Fibroblast of gingiva (primary cell): Measurements from ENCODE around the gene NPHP4.

Experiments
- DNase-seq: peaks from one replicate; pipeline ENCODE4 v3.0.0-alpha.2; 2011; ENCODE audit warnings: low read depth

NPHP4 gene

DNA sequence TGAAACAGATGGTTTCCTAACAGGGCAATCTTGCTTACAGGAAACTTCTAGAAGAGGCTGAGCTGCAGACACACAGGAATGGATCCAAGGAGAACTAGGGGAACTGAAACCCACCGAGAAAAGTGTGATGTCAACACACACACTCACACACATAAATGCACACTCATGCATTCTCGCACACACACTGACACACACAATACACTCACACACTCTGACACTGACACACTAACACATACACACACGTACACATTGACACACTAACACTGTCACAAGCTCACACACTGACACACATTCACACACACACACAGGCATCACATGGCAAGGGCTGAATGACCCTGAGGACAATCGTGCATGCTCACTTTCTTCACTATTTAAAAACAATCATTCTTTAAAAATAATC is 142.7 kb downstream of the NPHP4 start:
- DNase-seq: no peak

DNA sequence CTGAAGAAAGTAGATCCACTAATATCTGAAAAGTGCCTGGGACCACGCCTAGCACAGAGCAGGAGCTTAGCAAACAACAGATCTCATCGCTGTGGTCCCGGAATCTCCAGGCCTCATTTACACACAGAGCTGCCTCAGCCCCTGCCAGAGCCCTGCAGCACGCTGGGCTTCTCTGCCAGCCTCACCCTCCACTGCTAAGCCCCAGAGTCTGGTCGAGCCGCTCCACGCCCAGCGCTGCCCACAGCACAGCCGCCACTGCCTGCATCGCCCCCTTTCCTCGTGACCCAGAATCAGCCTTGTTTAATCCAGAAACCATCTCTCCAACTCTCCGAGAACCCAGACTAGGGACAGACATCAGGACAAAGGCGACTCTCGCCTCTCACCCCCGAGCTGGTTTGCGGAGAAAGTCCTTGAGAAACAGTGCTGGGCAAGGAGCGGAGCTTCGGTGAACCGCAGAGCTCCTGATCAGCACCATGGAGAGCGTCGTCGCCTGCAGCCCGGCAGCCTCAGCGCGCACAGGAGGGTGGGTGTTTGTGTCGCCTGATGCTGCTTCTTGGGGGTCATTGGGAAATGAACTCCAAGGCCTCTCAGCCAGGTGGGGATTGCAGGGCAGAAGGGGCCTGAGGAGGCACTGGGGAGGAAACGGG is 145.1 kb downstream of the NPHP4 start:
- no peak for DNase-seq

DNA sequence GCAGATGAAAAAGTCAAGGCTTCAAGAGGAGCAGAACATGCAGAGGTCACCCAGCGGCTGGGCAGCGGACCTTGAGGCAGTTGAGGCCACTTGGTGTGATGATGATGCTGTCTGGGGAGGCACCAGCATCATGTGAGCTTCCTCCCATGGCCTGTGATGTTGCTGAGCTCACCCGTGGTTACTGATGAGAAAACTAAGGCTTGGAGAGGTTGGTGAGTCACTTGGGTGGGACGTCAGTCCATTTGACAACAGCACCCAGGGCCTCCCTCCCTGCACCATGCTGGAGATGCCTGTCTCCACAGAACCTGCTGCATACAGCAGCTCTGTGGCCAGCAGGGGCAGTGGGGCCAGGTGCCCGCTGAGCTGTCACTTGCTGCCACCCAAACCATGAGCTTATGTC is 146.8 kb downstream of the NPHP4 start:
- no peak for DNase-seq

DNA sequence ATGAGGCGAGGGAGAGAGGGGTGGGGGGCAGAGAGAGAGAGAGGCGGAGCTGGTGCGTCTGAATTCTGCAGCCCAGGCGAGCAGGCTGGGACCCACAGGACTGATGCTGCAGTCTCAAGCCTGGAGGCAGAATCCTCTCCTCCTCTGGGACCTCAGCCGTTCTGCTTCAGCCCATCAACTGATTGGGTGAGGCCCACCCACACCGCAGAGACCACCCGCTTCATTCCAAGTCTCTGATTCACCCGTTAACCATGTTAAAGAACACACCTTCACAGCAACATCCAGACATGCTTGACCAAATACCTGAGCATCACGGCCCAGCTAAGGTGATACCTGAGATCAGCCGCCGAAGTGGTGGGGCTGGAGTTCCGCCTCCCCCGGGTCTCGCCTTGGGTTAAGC is 147.8 kb downstream of the NPHP4 start:
- no peak for DNase-seq

DNA sequence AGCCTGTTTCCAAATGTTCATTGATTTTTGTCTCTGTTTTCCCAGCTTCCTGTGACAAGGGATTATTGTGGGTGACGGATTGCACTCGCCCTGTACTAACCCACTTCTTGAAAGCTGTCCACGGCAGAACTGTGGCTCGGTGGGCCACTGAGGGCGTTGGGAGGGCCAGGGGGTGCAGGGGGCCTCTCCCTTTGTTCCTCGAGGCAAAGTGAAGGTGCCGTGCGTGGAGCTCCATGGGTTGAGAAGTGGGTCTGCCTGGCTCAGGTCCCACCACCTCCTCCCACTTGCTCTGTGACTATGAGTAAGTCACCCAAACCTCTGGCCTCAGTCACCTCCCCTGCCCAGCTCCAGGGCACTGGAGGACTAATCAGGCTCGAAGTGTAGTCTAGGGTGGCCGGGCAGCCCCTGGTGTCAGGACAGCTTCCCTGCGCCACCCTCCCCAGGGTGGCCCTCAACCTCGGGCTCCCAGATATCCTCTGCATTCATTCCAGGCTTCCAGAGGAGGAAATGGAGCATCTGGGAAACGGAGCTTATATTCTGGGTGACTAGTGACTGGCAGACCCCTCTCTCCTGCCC is 148.6 kb downstream of the NPHP4 start:
- no peak for DNase-seq

DNA sequence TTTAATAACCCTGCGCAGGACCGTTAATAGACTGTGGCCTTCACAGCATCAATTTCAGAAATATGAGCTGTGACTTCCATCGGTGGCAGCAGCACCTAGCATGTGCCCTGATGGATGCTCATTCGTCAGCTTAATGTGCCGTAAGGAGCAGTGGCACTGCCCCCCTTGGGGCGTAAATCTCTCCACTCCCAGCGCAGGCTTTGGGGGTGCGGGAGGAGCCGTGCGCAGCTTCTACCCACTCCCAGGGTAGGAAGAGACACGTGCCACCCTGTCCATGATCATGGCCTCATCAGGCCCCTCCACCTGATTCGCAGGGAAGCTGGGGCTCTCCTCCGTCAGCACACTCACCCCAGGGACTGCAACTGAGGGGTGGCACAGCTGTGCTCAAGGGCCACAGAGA is 149.5 kb downstream of the NPHP4 start:
- no peak for DNase-seq

DNA sequence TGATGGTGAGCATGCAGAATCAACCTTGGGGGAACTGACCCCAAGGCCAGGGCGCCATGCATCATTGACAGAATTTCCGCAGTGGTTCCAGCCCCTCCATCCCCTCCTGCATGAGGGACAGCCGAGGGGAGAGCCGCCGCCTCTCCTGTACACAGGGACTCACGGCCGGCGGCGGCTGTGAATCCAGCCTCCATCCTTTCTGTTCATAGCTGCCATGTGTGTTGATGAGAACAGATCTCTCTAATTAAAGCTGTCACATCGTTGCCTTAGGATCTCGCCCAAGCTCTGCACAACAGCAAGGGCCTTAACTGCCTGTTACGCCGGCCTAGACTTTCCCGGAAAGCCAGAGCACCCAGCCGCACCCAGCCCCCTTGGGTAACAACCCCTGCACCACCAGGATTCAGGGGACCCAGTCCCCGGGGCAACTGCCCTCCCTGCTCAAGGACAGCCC is 151.6 kb downstream of the NPHP4 start:
- no peak for DNase-seq

DNA sequence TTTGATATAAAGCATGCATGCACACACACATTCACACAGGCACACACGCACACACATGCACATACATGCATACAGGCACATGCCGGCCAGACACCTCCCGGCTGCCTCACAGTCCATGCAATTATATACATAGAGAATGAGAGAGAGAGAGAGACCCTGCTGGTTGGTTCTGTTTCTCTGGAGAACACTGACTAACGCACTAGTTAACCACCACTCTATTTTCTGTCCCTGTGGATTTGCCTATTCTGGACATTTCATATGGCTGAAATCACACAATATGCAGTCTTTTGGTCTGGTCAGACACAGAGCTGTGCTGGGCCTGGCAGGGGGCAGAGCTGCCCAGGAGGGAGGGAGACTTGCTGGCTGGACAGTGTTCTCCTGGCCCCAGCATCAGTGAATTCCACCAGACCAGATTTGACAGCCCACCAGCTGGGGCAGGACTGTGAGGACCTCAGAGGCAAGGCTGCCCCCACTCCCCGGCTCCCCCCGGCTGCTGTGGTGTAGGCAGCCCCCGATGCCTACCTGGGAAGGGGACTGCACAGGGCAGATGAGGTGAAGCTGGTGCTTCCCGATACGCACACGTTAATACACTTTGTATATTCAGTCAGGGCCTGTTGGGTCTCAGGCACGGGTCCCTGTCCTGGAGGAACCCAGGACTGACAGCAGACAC is 152.2 kb downstream of the NPHP4 start:
- no peak for DNase-seq

DNA sequence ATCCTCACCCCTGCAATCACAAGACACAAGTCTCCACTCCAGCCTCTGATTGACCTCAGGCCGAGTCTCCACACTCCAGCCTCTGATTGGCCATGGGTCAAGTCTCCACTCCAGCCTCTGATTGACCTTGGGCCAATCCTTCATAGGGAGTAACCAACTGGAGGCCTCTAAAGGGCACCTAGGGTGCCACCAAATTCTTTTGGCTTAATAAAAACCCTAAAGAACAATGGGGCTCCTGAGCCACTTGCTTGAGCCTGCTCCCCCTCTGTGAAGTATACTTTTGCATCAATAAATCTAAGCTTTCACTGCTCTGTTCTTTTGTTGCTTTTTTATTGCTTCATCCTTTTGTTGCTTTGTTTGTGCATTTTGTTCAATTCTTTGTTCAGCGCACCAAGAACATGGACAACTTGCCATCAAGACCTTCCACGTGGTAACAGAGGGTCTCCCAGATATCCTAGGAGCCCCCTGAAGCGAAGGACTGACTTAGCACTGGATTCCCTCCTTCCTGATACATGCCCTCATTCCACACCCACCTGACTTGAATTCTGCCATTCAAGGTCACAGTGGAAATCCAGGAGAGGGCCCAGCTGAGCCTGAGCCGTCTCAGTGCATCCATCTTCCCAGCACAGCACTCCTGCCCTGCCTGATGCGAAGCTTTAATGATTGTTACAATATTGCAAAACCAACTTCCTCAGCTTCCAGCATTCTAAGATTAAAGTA is 152.9 kb downstream of the NPHP4 start:
- no peak for DNase-seq

DNA sequence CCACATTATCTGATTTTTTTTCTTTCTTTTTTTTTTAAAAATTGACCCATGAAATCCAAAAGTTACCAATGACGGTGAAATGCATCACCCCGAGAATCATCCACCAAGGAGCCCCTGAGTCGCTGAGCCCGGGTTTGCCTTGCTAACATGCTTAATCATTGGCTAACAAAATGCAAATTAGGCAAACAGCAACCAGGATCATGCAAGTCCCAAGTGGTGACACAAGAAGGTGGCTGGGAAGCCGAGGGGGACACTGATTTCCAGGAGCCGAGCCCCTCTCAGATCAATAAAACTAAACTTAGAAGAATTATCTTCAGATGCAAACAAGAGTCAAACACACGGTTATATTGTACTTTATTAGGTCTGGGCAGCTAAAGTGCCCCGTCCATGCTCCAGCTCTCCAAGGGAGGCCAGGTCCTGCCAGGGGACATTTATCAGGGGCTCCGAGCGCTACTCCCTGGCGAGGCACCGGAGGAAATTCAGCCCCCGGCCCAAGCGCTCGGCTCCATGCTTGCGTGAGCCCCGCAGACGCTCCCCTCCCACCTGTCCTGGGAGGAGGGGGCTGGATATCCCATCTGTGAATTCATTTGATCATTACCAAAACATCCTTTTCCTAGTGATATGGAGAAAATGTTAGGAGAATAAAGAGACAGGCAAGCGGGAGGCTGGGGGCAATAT is 154.1 kb downstream of the NPHP4 start:
- DNase-seq: no peak

DNA sequence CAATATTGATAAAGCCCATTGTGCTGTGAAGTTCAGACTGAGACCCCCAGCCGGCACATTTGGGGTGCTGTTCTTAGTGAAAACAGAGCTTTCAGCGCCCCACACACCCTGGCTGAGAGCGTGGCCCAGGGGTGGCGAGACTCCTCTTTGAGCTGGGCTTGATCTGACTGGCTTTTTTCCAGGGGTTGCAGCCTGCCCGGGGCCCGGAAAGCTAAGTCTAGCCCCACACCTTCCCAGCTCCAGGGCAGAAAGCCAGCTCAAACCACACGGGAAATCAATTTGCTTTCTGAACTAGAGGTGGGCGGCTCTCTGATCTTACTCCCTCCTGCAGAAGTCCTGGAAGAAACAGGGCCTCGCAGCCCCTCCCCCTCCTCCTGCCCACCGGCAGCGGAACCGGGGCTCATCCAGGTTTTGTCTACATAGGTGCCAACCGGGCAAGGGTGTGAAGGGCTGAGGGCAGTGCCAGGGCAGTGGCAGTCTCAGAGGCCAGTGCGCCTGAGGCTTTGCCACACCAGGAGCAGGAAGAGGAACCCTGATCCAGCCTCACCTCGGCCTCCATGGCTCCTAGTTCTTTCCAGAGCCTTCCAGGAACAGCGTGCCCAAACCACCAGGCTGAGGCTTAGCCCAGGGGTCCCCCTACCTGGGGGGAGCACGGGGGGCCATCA is 155.3 kb downstream of the NPHP4 start:
- DNase-seq: no peak

DNA sequence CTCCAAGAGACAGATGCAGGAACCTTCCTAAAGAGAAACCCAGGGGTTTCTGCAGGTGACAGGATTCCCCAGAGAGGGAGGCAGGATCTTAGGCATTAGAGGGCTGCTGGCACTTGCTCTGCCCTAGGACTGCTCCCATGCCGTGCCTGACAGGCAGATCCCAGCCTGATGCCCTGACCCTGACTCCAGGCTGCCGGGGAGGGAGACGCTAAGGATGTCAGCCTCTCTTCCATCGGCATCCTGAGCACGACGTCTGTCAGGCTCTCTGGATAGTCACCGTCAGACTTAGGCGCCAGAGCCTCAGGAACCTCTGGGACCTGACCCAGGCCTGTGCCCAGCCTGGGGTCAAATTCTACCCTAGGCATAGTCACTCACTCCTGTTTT is 157.1 kb downstream of the NPHP4 start:
- no peak for DNase-seq

DNA sequence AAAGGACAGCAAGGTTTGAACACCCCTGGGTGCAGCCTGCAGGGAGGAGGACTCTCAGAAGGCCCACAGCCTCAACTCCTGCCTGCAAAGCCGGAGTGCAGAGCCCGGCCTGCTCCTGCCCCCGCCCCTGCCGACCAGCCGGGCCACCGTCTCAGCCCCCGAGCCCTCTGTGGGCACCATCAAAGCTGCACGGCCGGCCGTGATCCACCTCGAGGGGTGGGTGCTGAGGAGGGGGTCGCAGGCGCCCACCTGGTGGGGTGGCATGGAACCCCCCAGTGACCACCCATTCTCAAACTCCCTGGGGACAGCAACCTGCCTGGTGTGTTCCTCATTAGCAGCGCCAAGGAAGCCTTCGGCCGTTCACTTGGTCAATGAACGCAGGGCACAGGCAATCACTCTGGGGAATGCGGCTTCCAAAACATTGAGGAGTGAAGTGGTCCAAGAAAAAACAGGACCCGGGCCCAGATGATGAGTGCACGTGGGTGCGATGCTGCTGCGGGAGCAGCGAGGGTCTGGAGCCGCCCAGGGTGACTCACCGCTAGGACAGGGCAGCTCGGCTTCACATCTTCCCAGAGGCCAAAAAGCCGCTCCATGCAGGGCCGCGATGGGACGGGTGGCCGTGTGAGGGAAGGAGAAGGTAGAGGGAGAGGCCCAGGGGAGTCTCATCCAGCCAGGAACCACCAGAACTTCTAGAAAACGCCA is 157.6 kb downstream of the NPHP4 start:
- no peak for DNase-seq

DNA sequence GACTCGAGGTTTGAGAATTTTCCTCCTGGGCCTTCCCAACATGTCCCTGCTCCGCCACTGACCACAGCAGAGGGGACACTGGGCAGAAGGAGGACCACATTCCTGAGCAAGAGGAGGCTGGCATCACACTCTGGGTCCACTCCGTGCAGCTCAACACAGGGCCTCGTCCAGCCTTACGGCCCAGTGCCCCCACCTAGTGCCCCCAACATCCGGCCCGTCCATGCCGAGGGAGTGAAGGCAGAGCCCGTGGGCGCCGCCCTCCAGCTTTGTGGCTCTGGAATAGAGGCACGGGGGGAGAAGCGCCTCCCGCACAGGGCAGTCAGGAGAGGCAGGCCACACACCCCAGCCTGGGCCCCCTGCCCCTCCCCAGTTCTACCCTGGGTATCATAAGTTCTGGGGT is 158.3 kb downstream of the NPHP4 start:
- DNase-seq: no peak

DNA sequence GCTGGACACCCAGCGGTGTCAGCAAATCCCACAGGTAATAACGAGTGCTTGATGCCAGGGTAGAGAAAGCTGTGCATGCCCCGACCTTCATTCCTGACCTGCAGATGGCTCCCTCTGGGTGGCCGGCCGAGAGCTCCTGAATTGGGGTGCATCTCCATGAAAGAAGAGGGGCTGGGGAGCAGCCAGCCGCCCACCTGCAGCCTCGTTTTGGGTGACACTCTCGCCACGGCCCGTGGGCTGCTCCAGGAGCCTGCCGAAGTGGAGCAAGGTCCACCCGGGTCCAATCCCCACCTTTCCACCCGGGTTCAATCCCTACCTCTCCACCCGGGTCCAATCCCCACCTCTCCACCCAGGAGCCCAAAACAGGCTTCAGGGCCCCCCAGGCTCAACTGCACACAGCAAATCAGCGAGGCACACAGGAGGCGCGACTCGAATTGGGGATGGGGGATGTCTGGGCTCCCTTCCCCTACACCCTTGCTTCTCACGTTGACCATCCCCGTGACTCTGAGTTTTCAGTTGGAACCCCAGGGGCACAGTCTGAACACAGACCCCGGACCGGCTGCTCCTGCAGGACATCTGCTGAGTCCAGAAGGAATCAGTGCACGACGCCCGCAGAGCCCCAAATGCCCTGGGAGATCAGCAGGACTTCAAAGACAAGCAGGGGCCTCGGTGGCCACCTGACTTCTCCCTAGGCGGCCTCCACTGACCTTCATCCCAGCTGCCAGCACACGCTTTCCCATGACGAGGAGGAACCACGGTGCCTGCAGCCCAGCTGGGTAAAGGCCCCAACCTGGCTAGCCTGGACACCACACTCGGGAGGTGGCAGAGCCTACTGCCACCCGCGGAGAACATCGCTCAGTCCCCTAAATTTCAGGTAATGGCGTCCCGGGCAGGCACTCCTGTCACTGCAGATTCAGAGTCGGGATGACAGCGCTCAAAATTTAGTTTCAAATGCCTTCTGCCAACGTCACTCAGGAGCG is 159.0 kb downstream of the NPHP4 start:
- DNase-seq: no peak

DNA sequence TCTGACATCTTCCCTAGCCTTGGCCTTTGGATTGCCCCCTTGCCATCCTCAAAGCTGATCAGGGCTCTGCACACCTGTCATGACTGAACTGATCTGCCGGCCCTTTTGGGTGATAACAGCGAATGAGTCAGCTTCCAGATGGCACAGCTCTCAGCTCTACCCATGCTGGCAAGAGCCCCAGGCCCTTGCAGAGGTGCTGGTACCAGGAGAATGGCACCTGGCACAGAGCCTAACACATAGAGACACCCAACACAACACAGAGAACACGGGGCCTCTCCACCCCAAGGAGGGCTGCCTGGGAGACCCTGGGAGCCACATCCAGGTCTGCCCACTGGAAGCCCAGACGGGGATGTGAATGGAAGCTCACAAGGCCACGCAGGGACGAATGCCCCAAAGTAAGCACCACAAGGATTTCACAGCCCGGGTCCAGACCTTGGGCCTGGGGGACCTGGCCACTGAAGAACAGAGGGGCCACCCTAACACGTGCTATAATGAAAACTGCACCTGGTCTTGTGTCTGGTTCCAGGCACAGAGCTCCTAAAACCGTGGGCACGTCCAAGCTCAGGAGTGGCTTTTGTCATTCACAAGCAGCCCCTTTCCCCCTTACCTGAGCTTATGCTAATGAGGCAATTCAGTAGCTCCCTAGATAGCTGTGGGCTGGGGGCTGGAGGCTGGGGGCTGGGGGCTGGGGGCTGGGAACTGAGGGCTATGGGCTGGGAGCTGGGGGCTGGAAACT is 160.5 kb downstream of the NPHP4 start:
- DNase-seq: no peak

DNA sequence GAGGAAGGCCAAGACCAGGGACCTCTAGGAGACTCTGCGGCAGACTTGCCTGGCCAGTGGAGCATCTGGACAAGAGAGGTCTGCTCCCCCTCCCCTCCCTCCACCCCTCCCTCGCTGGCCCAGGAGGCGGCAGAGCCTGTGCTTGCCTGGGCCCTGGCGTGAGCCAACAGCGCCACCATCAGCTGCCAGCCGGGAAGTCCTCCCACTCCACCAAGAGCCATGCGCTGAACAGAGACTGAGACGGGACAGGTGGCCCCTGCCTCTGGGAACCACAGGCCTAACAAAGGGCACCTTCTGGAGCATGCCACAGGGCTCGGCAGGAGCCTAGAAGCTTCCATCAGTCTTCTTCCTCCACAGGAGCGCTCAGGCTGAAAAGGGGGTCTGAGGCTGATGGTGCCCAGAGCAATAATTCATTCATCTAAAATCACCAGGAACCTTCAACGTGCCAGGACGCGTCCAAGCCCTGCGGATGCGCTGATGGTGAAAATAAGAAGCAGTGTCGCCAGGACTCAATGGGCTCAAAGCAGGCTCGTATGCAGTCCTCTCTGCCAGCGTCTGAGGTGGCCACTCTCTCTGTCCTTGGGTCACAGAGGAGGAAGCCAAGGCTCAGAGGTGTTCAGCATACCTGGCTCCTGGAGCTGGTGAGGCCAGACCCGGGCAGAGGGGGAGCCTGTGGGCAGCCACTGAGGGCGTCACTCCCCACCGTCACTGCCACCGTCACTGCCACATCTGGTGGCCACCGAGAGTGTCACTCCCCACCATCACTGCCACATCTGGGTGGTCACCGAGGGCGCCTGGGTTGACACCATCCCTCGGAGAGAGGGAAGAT is 161.2 kb downstream of the NPHP4 start:
- no peak for DNase-seq

DNA sequence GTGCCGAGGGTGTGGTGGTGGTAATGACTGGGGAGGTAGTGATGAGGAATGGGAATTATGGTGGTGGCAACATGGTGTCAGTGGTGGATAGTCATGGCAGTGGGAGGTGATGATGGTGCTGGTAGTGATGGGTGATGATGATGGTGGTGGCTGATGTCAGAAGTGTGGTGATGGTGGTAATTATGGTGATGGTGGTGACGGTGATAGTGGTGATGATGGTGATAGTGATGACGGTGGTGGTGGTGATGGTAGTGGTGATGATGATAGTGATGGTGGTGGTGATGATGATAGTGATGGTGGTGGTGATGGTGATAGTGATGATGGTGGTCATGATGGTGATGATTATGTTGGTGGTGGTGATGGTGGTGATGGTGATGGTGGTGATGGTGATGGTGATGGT is 162.8 kb downstream of the NPHP4 start:
- DNase-seq: no peak
